GM18511 (cell line): ENCODE data around the gene RNF151.
"Not testable (repeated sequence)": the region's sequence is repeated elsewhere in the genome, so short reads cannot be mapped to it uniquely, and the experiment has no call there.

Experiments used
- ATAC-seq: cut with Tn5 transposase; IDR thresholded peaks from one replicate; pipeline ENCODE4 v1.9.1; 2021; ENCODE audit warnings: mild to moderate bottlenecking, moderate library complexity; ENCODE audit not compliant: unreplicated experiment

The RNF151 gene

DNA sequence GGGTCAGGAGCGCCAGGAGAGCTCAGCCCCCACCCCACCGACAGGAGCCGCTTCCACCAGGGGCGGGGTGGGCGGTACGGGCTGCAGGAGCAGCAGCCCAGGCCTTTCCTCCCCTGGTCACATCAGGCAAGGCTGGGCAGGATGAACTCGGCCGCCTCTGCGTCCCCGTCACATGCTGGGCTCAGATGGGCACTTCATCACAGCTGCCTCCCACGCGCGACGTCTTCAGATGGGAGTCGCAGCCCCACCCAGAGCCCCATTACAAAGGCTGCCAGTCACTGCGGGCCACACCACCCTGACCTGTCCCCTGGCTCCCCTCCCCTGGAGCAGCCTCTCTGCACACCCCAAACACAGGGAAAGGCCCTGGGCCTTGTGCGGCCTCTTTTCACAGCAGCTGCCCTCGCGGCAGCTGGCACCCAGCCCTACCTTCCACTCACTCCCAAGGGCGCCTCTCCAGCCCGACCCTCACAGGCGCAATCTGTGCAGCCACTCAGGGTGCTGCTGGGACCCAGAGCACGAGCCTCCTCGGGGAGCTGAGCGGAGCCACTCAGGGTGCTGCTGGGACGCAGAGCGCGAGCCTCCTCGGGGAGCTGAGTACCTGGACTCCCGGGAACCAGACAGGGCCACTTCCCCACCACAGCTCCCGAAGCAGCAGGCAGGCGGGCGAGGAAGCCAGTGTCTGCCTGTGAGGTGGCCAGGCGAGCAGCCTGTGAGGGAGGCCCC is 38.3 kb downstream of the RNF151 start:
- ATAC-seq: no peak

DNA sequence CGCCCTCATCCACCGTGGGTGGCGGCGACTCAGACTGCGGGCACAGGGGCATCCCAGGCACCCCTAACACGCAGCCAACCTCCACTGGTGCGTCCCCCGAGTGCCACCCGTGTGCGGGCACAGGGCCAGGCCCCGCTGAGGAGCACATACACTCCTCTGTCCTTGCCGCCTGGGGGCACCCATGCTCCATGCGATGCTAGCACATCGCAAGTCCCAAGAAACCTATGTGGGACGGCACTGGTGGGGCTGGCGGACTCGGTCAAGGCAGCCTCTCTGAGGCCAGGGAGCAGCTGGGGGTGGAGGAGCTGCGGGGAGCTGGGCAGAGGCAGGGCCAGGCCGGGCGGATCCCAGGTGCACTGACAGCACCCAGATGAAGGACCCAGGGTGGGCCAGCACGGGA is 39.0 kb downstream of the RNF151 start:
- ATAC-seq: no peak

DNA sequence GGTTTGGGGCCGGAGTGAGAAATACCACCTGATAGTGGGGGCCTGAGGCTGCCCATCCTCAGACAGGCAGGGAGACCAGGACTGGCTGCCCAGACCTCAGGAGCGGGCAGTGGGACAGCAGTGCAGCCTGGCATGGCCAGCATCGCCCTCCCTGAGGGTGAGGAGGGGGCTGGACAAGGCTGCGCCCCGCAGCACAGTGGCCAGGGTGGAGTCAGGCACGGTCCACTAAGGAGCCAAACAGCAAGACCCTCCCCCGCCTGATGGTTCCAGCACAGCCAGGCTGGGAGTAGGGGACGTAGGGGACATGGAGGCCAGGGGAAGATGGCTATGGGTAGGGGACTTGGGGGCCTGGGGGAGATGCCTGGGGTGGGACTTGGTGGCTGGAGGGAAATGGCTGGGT is 39.7 kb downstream of the RNF151 start:
- no peak for ATAC-seq

DNA sequence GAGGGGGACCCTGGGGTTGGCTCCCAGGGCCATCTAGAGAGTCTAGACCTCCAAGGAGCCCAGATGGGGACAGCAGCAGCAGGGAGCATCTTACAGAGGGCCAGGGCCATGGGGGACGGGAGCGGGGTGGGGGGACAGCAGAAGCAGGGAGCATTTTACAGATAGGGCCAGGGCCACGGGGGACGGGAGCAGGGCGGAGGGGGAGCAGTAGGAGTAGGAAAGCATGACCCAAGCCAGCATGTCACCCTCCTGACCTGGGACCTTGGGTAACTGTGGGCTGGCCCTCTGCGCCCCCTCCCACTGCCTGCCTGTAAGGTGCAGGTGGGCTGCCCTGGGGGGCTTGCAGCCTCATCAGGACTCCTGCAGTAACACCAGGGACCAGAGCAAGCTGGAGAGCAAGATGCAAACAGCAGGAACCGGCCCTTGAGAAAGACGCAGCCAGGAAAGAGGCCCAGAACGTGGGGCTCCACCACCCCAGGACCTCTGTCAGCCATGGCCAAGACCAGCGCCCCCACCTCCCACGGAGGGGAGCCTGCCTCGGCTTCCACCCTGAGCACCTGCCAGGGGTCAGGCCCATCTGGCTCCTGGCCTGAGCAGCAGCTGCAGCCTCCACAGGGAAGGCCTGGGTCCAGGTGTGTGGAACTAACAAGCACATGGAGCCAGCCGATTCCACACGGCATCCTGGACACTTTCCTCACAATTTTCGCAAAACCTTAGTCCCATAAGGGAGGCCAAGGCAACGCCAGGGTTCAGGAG is 40.6 kb downstream of the RNF151 start:
- no peak for ATAC-seq

DNA sequence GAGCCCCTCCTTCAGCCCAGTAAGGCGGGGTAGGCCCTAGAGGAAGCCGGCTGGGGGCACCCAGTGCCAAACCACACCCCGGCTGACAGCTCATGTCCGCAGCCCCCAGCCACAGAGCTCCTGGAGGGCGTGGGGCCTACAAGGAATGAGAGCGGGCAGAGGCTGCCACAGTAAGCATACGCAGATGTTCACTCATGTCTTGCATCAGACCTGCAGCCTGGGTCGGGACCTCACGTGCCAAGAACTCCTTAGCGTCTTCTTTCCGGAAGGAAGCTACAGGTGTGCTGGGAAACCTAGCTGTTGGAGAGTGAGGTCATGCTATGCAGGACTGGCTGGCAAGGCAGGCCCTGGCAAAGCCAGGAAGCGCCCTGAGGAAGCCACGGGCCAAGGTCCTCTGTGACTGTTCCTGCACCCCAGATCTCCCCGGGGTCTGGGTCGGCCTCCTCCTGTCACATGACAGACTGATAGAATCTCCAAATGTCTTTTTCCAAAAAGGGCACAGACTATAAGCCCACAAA is 41.4 kb downstream of the RNF151 start:
- no peak for ATAC-seq

DNA sequence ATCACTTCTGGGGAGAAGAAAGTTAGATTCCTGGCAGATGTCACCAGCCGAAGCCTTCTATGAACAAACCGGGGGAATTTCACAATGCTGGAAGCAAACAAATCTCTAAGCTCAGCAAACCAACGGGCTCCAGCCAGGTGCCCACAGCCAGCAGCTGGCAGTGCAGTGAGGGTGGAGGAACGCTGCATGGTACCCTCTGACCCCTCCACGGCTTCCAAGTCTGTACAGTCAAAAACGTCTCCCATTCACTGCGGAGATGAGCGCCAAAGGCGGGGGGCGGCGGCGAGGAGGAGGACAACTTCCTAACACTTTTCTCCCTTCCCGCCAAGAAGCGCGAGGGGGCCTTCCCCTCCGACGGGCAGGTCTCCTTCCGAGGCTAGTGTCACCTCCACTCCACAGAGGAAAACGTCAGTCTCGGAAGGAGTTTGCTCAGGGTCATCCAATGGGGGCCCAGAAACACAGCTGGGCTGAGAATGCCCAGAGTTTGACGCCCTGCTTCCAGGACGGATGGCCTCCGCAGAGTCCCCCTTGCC is 42.0 kb downstream of the RNF151 start:
- ATAC-seq: no peak

DNA sequence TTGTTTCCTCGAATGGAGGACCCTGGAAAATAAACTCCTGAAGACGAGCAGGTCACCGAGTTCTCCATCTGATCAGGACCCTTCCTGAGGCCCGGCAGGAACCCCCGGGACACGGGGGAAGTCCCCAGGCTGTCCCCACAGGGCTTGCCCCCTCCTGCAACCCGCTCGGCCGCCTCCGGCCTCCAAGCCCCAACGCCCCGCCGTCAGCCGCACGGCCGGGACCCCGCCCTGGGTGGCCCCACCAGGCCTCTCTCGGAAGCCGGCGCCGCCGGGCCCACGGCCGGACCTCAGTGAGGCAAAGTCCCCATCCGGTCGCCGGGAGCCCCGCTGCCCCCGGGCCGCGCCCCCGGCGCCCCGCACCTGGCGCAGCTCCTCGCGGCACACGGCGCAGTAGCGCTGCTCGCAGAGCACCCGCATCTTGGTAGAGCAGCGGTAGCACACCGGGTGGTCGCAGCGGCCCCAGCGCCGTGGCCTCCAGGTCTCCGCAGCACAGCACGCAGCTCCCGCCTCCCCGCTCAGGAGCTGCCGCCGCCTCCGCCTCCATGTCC is 42.6 kb downstream of the RNF151 start:
- ATAC-seq: peak; percentile 30

DNA sequence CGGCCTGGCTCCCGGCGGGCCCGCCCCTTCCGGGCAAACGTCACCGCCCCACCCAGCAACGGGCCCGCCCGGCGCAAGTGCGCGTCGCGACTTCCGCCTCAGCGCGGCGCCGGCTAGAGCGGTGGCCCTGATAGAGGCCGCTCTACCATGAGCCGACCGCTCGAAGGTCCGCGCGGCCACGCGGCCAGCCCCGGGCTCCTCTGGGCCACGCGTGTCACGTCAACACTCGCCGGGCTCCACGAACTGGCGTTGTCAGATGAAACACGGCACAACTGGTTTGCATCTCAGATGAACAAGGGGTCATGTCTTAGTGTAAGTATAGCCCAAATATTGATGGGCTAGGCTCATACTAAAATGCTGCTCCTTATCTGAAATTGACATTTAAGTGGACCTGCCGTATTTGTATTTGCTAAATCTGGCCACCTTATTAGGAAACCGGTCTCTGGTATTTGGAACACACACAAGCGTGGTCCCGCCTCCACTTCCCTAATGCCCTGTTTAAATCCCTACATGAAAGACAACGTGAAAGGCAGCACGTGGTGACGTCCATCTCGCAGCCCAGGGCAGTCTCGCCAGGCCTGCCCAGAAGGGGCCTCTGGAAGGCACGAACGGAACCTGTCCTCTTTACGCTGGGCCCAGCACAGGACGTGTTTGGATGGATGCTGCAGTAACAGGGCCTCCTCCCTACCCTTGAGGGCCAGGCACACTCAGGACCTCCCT is 43.3 kb downstream of the RNF151 start, which contains the start of gene ZNF598:
Gene ZNF598, minus strand, starts transcription at position 31 of the 720 bp plus-strand sequence.
- peak; percentile 92 for ATAC-seq

DNA sequence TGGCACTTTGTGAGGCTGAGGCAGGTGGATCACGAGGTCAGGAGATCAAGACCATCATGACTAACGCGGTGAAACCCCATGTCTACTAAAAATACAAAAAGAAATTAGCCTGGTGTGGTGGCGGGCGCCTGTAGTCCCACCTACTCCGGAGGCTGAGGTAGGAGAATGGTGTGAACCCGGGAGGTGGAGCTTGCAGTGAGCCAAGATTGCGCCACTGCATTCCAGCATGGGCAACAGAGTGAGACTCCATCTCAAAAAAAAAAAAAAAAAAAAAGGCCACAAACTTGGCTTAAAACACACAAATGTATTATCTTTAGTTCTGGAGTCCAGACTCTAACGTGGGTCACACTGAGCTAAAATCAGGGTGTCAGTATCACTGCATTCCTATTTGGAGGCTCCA is 45.1 kb downstream of the RNF151 start:
- not testable (repeated sequence) for ATAC-seq

DNA sequence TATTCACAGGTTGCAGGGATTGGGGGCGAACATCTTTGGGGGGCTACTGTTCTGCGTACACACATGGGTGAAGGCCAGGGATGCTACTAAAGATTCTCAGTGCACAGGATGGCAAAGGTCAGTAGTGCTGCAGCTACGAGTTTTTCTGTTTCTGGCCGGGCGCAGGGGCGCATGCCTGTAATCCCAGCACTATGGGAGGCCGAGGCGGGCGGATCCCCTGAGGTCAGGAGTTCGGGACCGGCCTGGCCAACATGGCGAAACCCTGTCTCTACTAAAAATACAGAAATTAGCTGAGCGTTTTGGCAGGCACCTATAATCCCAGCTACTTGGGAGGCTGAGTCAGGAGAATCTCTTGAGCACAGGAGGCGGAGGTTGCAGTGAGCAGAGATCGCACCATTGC is 46.9 kb downstream of the RNF151 start:
- ATAC-seq: no peak

DNA sequence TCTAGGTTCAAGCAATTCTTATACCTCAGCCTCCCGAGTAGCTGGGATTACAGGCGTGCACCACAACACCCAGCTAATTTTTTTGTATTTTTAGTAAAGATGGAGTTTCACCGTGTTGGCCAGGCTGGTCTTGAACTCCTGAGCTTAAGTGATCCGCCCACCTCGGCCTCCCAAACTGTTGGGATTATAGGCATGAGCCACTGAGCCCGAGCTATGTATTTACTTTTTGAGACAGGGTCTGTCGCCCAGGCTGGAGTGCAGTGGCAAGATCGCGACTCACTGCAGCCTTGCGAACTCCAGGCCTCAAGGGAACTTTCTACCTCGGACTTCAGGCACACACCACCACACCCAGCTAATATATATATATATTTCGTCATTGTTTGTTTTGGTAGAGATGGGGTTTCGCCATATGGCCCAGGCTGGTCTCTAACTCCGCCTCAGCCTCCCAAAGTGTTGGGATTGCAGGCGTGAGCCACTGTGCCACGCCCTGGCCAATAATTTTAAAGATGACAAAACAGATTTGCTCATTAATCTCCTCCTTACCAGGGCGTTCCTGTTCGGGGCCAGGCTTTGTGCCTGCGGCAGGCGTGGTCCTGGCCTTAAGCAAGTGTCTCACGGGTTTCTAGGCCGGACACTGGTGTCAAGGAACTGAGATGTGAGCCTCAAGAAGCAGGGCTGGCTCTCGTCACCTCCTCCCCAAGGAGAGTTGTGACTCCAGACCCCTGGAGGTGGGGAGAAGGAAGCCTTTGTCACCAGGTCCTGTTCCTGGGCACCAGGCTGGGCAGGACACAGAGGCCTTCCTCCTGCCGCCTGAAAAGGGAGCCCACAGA is 48.7 kb downstream of the RNF151 start:
- ATAC-seq: no peak

DNA sequence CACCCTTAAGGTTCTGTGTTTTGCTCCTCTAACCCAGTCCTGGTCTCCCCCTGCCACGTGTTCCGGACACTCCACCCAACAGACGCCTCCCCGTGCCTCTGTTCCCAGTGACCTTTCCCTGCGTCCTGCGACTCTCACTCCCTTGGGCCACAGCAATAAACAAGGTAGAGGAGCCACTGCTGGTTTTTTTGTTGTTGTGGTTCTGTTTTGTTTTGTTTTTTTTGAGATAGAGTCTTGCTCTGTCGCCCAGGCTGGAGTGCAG is 49.2 kb downstream of the RNF151 start:
- no peak for ATAC-seq

DNA sequence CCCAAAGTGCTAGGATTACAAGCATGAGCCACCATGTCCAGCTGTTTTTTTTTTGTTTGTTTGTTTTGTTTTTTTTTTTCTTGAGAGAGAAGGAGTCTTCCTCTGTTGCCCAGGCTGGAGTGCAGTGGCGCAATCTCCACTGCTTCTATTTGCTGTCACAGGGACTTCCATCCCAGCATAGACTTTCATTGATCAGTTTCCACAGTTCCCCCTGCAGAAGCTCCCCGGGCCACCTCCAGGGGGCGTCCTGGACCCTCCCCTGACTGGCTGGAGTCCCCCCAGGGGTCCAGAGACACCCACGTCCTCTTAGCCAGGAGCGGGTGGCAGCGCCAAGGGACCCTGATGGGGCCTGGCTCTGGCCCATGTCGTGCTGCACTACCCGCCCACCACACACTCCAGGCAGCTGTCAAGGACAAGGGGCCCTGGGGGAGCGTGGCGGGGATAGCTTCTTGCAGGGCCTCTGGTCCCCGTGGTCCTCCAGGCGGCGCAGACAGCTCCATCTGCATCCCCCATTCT is 49.8 kb downstream of the RNF151 start:
- no peak for ATAC-seq
